ENCODE measurements around the gene AOPEP. TPM values are rescaled to one million over a fixed set of nuclear protein-coding genes. Genes with fewer than 3 reads are reported as not detected.

Gene AOPEP
- total and polyA plus RNA-seq, 9 of the 15 experiments (the other 6 are each of a cell fraction or from before 2014, with no cell fraction given): 4.5 to 19.3 (median 13.5) TPM

GRCh38 chr9:94760010-94760409 lies 33.5 kb downstream of the AOPEP start:
- ChIA-PET POLR2A (interaction anchor here (1.5 kb wide), 1 partner anchor 12 kb away, joined by 4 read pairs; no protein-coding TSS in a partner anchor), CTCF (ENCODE audit: low intra/inter-chr PET ratio) (no interaction called here)

GRCh38 chr9:94760660-94761059 lies 34.2 kb downstream of the AOPEP start:
- H3K4me3 ChIP-seq: no peak overlapping the region
- no peak overlapping the region for H3K9ac ChIP-seq (ENCODE audit: insufficient read depth in 1 of 2, low read depth in 2 of 2, low read length in 2 of 2)
- no peaks in the 10 kb centered on the region for H3K9me1 ChIP-seq (ENCODE audit: control insufficient read depth, insufficient read depth, low read length)
- WGBS (ENCODE audit: insufficient coverage, low coverage, missing lambda C conversion rate): 90% methylated on average over 5 of the region's 5 CpGs
- ATAC-seq (no peak), FAIRE-seq (no peak), DNase-seq (ENCODE audit: extremely low read depth in 1 of 4, low spot score in 3 of 4) (no peak)
- H3K79me2 ChIP-seq (ENCODE audit: control insufficient read depth, insufficient read depth, low read length): no peaks in the 10 kb centered on the region
- no peak overlapping the region for H2AFZ ChIP-seq (ENCODE audit: low read depth, low read length)
- CTCF ChIA-PET (ENCODE audit: low intra/inter-chr PET ratio): no interaction called here
- H3K4me1 ChIP-seq (replicated peaks in 1 of 2; ENCODE audit: control insufficient read depth in 2 of 2, insufficient read depth in 2 of 2, low read length in 2 of 2): peaks cover 0 to 6% of the 10 kb centered on the region in 2 experiments; a peak in 1 of 5 replicates
- H3K4me2 ChIP-seq (ENCODE audit: insufficient read depth, low read length): no peak overlapping the region
- BruUV-seq (replicated peaks): no TSS peak
- intact Hi-C loops (cut with micrococcal nuclease) (no loop called here), in situ Hi-C loops (cut with MboI) (no loop called here)
- no peaks in the 10 kb centered on the region for H3K9me3 ChIP-seq (replicated peaks; ENCODE audit: control insufficient read depth, insufficient read depth, low read depth, low read length)
- H3K36me3 ChIP-seq (ENCODE audit: control insufficient read depth, insufficient read depth, low read length): peaks cover 6% of the 10 kb centered on the region; the same call in 2 of the 3 replicates
- no peaks in the 10 kb centered on the region for H3K27me3 ChIP-seq (ENCODE audit: control insufficient read depth in 2 of 2, insufficient read depth in 2 of 2, low read length in 2 of 2)
- H3K27ac ChIP-seq (ENCODE audit: extremely low read depth, low read depth, low read length): no peak overlapping the region
- POLR2A ChIA-PET: interaction anchor here (1.5 kb wide), 1 partner anchor 11 kb away, joined by 4 read pairs; no protein-coding TSS in a partner anchor
- TF ChIP-seq SAP30 (IDR thresholded peaks at IDR 0.05; ENCODE audit: borderline replicate concordance, insufficient read depth, low read depth, low read length, poor library complexity, severe bottlenecking): no peak
- TF ChIP-seq NKRF (IDR thresholded peaks at IDR 0.05; ENCODE audit: borderline replicate concordance): no peak
- H4K20me1 ChIP-seq (replicated peaks; ENCODE audit: control insufficient read depth, insufficient read depth, low read length): peaks cover 20% of the 10 kb centered on the region

More at GRCh38 chr9:94760010-94760409, 33.5 kb downstream of the AOPEP start:
- H3K9ac ChIP-seq (ENCODE audit: insufficient read depth in 1 of 2, low read depth in 2 of 2, low read length in 2 of 2): no peak overlapping the region
- no peaks in the 10 kb centered on the region for H3K27me3 ChIP-seq (ENCODE audit: control insufficient read depth in 2 of 2, insufficient read depth in 2 of 2, low read length in 2 of 2)
- BruUV-seq (replicated peaks): TSS peak; percentile 37
- peaks cover 0 to 6% of the 10 kb centered on the region in 2 experiments; a peak in 1 of 5 replicates for H3K4me1 ChIP-seq (replicated peaks in 1 of 2; ENCODE audit: control insufficient read depth in 2 of 2, insufficient read depth in 2 of 2, low read length in 2 of 2)
- intact Hi-C loops (cut with micrococcal nuclease) (no loop called here), in situ Hi-C loops (cut with MboI) (no loop called here)
- FAIRE-seq (no peak), DNase-seq (ENCODE audit: extremely low read depth in 1 of 4, low spot score in 3 of 4) (no peak), ATAC-seq (no peak)
- no peaks in the 10 kb centered on the region for H3K9me1 ChIP-seq (ENCODE audit: control insufficient read depth, insufficient read depth, low read length)
- WGBS (ENCODE audit: insufficient coverage, low coverage, missing lambda C conversion rate): 44% methylated on average over 7 of the region's 7 CpGs
- no peaks in the 10 kb centered on the region for H3K9me3 ChIP-seq (replicated peaks; ENCODE audit: control insufficient read depth, insufficient read depth, low read depth, low read length)
- no peak overlapping the region for H2AFZ ChIP-seq (ENCODE audit: low read depth, low read length)
- peaks cover 6% of the 10 kb centered on the region; the same call in 2 of the 3 replicates for H3K36me3 ChIP-seq (ENCODE audit: control insufficient read depth, insufficient read depth, low read length)
- no peak overlapping the region for H3K4me3 ChIP-seq
- H3K79me2 ChIP-seq (ENCODE audit: control insufficient read depth, insufficient read depth, low read length): no peaks in the 10 kb centered on the region
- TF ChIP-seq ESRRB (CRISPR knock-in tag; IDR thresholded peaks at IDR 0.05; ENCODE audit: borderline replicate concordance): no peak
- peak in 1 of 2 experiments; percentile 20; a peak in 2 of 4 replicates for TF ChIP-seq KDM1A (IDR thresholded peaks at IDR 0.05)
- TF ChIP-seq RFX1 (IDR thresholded peaks at IDR 0.05): peak; percentile 92
- no peak overlapping the region for H3K27ac ChIP-seq (ENCODE audit: extremely low read depth, low read depth, low read length)
- H4K20me1 ChIP-seq (replicated peaks; ENCODE audit: control insufficient read depth, insufficient read depth, low read length): peaks cover 20% of the 10 kb centered on the region
- no peak overlapping the region for H3K4me2 ChIP-seq (ENCODE audit: insufficient read depth, low read length)

Measured in K562 (cell line).